GM13977 (cell line): ENCODE results near the gene ACSL6.

Experiments
- DNase-seq: peaks from one replicate; pipeline ENCODE4 v3.0.0; 2012; ENCODE audit warnings: low spot score
- in situ Hi-C: fragments of 300-500 bp; cut with MboI; formaldehyde crosslinking; loops from one replicate; pipeline ENCODE4 v1.12.0; 2022; ENCODE audit warnings: low sequenced_read_pairs, low pct_unique_long_range_greater_than_20kb, mixed read lengths, inconsistent platforms; ENCODE audit not compliant: unreplicated experiment
- TF ChIP-seq, protein P1 (sequence below): IDR thresholded peaks from 2 replicates; pipeline ENCODE4 v1.5.1; 2012; ENCODE audit warnings: mild to moderate bottlenecking, control low read depth; ENCODE audit not compliant: insufficient read depth; ENCODE audit errors: extremely low read depth, missing control alignments

Gene ACSL6

GRCh38 chr5:132049093-132049492 is 37.6 kb upstream of the ACSL6 start:
- no peak for DNase-seq
- TF ChIP-seq, protein P1, sequence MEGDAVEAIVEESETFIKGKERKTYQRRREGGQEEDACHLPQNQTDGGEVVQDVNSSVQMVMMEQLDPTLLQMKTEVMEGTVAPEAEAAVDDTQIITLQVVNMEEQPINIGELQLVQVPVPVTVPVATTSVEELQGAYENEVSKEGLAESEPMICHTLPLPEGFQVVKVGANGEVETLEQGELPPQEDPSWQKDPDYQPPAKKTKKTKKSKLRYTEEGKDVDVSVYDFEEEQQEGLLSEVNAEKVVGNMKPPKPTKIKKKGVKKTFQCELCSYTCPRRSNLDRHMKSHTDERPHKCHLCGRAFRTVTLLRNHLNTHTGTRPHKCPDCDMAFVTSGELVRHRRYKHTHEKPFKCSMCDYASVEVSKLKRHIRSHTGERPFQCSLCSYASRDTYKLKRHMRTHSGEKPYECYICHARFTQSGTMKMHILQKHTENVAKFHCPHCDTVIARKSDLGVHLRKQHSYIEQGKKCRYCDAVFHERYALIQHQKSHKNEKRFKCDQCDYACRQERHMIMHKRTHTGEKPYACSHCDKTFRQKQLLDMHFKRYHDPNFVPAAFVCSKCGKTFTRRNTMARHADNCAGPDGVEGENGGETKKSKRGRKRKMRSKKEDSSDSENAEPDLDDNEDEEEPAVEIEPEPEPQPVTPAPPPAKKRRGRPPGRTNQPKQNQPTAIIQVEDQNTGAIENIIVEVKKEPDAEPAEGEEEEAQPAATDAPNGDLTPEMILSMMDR: no peak
- in situ Hi-C loops: no loop called here

GRCh38 chr5:132046880-132047299 is 35.4 kb upstream of the ACSL6 start:
- TF ChIP-seq, protein P1: no peak
- DNase-seq: no peak
- in situ Hi-C loops: no loop called here

DNA sequence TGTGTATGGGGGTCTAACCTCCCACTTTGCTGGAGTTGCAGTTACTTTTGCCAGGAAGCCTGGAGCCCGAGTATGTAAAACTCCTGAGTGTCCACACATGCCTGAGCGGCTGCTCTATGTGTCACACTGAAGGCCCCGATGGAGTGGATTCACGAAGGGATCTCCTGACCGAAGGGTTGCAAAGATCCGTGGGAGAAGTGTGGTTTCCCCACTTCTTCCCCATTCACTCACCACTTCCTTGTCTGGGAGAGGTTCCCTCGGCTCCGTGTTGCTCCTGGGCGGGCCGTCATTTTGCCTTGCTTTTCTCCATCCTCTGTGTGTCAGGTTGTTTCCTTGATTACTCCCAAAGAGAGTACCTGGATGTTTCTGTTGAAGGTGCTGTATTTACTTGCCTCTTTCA is 32.7 kb upstream of the ACSL6 start:
- in situ Hi-C loops: no loop called here
- TF ChIP-seq, protein P1: no peak
- no peak for DNase-seq

GRCh38 chr5:132037353-132037752 is 25.9 kb upstream of the ACSL6 start:
- DNase-seq: no peak
- in situ Hi-C loops: no loop called here
- TF ChIP-seq, protein P1: no peak

DNA sequence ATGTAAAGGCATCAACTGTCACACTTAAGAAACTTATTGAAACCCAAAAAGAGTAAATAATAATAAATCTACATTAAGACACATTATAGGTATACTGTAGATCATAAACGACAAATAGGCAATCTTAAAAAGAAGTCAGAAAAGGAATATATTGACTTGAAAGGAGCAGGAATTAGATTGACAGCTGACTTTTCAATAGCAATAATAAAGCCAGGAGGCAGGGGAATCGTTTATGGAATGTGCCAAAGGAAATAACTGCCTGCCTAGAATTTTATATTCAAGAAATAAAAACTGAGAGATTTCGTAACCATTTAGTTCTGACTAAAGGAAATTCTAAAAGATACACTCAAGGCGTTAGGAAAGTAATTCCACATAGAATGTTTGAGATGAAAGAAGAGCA is 21.7 kb upstream of the ACSL6 start:
- TF ChIP-seq, protein P1: no peak
- in situ Hi-C loops: no loop called here

GRCh38 chr5:132032196-132032595 is 20.7 kb upstream of the ACSL6 start:
- in situ Hi-C loops: no loop called here
- no peak for DNase-seq
- TF ChIP-seq, protein P1: no peak

More for the DNA sequence above, 21.7 kb upstream of the ACSL6 start:
- no peak for DNase-seq

- in situ Hi-C loops: no loop called here
- TF ChIP-seq, protein P1: no peak
- DNase-seq: no peak
These were observed 19.2 kb upstream of the ACSL6 start for GRCh38 chr5:132030610-132031009.
